GM23338 (cell line): Measurements from ENCODE around the gene TMEM141.

Source experiments
- CREB1 ChIP-seq: fragments of 250-450 bp; sonication (Bioruptor Pico); IDR thresholded peaks from 2 replicates; pipeline ENCODE4 v1.5.0; 2020; ENCODE audit warnings: low read depth, mild to moderate bottlenecking, moderate library complexity
- EZH2 ChIP-seq: fragments of 200-600 bp; sonication (generic); IDR thresholded peaks from one replicate; pipeline ENCODE4 v1.8.0; 2017; ENCODE audit warnings: antibody characterized with exemption, mild to moderate bottlenecking, low read depth; ENCODE audit not compliant: unreplicated experiment
- EZH2phosphoT487 ChIP-seq: fragments of 200-600 bp; sonication (generic); IDR thresholded peaks from one replicate; pipeline ENCODE4 v1.8.1; 2018; ENCODE audit warnings: antibody characterized with exemption; ENCODE audit not compliant: unreplicated experiment
- POLR2AphosphoS5 ChIP-seq: IDR thresholded peaks from 2 replicates; pipeline ENCODE4 v1.6.1; 2016; ENCODE audit warnings: antibody characterized with exemption, low read depth
- ZNF331 ChIP-seq: fragments of 250-450 bp; sonication (Bioruptor Pico); IDR thresholded peaks from 2 replicates; pipeline ENCODE4 v1.5.0; 2020; ENCODE audit warnings: low read depth, mild to moderate bottlenecking, moderate library complexity
- TF ChIP-seq, protein P1 (sequence below), 2 experiments: fragments of 200-600 bp in 1 of 2; sonication (generic) in 1 of 2; conservative IDR thresholded peaks; 2 replicates each; pipeline versions ENCODE4 v1.5.1 to v1.6.1; 2016 to 2017; ENCODE audit warnings: antibody characterized with exemption in 2 of 2, low read depth in 2 of 2, mild to moderate bottlenecking in 2 of 2, moderate library complexity in 1 of 2

DNA sequence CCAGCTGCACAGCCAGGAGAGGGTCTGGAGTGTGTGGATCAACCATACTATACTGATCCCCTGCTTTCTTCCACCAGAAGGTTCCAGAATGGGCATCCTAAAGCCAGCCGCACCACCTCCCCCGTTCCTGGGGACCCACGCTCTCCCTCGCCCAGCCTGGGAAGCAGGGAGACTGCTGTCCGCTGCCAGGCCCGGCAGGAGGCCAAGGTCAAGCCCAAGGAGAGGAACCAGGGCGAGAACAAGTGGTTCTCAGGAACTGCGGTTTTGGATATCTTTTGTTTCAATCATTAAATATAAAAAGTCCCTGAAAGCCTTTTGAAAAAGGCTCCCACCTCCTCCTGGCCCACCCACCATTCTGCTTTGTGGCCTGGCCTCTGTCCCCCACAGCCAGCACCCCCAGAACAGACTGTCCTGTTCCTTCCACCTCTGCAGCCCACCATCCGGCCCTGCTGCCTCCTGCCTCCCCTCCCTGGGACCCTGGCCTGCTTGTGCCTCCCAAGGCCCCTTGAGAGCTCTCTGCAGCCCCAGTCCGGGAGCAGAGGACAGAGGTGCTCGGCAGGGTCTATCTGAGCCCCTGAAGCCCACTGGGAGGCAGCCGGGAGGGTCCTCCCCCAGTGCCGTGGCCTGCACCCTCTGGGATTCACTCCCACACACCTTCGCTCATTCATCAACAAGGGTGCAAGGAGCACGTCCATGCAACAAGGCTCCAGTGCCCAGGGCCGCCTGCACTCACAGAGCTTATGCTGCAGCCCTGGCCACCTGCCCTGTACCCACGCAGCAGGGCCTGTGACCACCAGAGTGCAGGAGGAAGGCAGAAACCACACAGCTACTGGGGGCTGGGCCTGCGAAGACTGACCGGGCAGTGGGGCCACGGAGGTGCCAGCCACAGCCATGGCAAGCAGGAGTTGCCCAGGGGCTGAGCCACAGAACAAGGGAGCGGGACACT lies 42.2 kb upstream of the TMEM141 start:
- TF ChIP-seq, protein P1, sequence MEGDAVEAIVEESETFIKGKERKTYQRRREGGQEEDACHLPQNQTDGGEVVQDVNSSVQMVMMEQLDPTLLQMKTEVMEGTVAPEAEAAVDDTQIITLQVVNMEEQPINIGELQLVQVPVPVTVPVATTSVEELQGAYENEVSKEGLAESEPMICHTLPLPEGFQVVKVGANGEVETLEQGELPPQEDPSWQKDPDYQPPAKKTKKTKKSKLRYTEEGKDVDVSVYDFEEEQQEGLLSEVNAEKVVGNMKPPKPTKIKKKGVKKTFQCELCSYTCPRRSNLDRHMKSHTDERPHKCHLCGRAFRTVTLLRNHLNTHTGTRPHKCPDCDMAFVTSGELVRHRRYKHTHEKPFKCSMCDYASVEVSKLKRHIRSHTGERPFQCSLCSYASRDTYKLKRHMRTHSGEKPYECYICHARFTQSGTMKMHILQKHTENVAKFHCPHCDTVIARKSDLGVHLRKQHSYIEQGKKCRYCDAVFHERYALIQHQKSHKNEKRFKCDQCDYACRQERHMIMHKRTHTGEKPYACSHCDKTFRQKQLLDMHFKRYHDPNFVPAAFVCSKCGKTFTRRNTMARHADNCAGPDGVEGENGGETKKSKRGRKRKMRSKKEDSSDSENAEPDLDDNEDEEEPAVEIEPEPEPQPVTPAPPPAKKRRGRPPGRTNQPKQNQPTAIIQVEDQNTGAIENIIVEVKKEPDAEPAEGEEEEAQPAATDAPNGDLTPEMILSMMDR (conservative IDR thresholded peaks at IDR 0.05; ENCODE audit: low read depth in 2 of 2) = no peak
- no peak for TF ChIP-seq POLR2AphosphoS5
- no peak for TF ChIP-seq EZH2
- no peak for TF ChIP-seq CREB1 (CRISPR knock-in tag)
- no peak for TF ChIP-seq ZNF331 (CRISPR knock-in tag)
- no peak for TF ChIP-seq EZH2phosphoT487
